NCI-H128 (cell line): ENCODE results near the gene GJB4.
"Not testable (repeated sequence)": the region's sequence is repeated elsewhere in the genome, so short reads cannot be mapped to it uniquely, and the experiment has no call there.

Experiments used
- DNase-seq: peaks from one replicate; lab custom pipeline; 2025; ENCODE audit not compliant: unreplicated experiment; lab: John Stamatoyannopoulos, UW

The GJB4 gene

DNA sequence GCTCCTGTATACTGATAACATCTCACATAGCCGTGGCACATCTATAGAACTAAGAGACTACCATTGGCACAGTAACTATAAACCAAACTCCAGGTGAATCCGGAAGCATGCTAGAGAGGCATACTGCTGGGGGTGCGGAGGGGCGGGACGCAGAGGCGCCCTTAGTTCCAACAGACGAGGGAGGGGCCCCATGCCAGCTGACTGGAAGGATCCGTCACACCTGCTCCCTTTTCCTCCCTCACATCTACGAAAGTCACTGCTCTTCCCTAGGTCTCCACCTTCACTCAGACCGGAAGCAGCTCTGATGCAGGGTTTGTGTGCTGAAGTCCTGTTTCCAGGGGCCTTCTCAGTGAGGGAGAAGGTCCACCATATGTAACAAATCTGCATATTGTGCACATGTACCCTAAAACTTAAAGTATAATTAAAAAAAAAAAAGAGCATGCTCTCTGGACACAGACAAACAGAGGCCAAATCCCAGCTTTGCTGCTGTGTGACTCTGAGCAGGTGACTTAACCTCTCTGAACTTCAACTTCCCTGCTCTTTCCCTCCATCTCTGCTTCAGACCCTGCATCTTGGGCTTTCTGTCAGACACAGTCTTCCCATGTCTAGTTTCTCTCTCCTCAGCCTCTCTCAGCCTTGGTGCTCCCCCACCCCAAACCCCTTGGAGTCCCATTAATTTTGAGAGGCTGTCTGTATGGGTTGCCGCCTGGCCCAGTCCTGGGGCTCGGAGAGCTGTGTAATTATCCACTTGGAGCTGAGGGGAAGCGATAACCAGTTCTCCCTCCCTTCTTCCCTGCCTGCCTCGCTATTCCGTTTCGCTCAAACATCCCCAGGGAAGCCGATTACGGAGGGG, 12.5 kb upstream of the GJB4 start:
- no peak for DNase-seq

DNA sequence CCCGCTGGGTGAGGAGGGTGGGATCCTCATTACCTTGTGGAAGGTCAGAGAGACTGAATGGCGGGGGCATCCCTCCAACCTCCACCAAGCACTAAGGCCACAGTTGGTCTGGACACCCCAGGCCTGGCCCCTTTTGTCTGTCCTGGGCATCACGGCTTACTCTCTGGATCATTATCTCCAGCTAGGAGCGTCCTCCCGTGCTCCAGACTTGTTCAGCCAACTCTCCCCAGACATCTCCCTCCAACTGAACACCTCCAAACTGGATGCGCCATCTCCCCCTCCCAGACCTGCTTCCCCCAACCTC, 11.9 kb upstream of the GJB4 start:
- DNase-seq = no peak

DNA sequence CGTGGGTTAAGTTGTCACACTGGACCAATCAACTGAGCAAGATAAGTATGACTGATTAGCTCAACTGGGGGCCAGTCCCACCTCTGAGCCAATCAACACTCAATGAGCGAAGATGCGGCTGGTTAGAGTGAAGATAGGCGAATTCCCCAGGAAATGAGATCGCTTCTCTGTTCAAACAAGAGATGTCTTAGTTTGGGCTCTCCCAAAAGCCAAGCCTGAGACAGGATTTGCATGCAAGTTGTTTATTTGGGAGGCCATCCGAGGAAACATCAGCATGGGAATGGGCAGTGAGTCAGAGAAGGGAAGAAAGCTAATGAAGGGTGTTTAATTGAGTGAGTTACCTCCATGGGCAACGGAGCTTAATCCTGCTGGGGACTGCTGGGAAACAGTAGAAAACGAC, 9.5 kb upstream of the GJB4 start:
- no peak for DNase-seq

DNA sequence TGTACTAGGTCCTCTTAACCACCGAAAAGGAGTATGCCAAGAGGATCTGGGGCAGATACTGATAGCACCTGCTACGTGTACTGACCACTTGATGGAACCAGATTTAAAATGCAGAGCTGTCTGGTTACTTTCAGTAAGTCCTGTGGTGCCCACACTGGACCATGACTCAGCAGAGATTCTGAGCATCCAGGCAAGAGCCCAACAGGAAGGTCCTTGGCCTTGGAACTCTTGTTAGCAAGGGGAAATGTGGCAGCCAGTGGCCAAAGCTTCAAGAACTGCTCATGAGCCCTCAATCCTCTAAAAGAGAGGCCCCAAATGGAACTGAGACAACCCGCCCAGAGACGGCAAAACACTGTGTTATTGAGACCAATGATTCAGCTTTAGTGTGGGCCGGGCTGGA, 8.9 kb upstream of the GJB4 start:
- no peak for DNase-seq

DNA sequence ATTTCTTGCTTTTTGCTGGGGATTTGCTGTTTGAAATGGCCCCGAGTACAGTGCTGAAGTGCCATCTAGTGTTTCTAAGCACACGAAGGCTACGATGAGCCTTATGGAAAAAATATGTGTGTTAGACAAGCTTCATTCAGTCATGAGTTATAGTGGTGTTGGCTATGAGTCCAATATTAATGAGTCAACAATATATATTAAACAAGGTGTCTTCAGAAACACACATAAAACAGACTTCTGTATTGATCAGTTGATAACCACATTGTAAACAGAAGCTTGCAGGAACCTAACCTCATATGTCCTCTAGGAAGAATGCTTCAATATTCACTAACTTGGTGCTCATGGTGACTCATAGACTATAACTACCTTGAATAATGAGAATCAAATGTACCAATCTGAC, 6.4 kb upstream of the GJB4 start:
- no peak for DNase-seq

DNA sequence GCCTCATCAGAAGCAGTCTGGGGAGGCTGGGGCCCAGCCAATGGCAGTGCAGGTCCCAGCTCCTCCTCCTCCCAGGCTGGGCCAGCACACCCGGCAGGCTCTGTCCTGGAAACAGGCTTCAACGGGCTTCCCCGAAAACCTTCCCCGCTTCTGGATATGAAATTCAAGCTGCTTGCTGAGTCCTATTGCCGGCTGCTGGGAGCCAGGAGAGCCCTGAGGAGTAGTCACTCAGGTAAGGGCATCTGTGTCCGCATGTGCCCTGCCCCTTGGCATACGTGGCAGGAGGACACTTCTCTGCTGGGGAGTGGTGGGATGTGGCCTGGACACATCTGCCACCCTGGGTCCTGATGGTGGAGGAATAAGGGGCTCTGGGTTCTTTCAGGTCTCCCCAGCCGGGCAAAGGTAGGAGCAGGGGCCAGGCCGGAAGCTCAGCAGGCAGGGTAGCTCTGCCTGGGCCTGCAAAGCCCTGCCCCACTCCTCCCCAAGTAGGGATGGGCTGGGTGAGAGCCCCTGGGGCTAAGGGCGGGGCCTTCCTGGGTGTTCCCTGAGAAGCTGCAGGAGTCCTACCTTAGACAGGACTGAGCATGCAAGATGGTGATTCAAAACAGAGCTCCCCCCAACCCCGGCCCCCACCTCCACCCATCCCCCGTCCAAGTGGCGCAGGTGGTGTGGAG, 4.4 kb upstream of the GJB4 start, which contains the start of gene GJB5:
Gene GJB5, plus strand, starts transcription at position 84 of the 674 bp plus-strand sequence. CDS start 2,284 bp downstream, outside the sequence.
- DNase-seq = no peak

DNA sequence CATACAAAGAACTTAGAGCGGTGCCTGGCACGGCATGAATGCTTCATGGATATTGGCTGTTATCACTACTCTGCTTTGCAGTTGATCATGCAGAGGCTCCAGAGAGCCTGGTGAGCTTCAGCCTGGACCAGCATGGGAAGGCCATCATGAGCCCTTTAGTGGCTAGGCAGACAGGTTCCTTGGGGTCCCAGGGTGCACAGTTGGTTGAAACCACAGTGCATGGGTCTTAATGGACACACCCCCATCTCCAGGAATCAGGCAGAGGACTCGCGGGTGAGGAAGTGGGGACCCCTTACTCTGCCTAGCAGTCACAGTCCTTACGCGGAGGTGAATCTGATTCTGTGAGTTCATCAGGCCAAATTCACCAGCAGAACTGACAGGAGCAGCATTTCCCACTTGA, 3.6 kb upstream of the GJB4 start:
- no peak for DNase-seq

DNA sequence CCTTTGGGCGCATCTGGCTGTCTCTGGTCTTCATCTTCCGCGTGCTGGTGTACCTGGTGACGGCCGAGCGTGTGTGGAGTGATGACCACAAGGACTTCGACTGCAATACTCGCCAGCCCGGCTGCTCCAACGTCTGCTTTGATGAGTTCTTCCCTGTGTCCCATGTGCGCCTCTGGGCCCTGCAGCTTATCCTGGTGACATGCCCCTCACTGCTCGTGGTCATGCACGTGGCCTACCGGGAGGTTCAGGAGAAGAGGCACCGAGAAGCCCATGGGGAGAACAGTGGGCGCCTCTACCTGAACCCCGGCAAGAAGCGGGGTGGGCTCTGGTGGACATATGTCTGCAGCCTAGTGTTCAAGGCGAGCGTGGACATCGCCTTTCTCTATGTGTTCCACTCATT, 2.2 kb upstream of the GJB4 start:
- no peak for DNase-seq

DNA sequence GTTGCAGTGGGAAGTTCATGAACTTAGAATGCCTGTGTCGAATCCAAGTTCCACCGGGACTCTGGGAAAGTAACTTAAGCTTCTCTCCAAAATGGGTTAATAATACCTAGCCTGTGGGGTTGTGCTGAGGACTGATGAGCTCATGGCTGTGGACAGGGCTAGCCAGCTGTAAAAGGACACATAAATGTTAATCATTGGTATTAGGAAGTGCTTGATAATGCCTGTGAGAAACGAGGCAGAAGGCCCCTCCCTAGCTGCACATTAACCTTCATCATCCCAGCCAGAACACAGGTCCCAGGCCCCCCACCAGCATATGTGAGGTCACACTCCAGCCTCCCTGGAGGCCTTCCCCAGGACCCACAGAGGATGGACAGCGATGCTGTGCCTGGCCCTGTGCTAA, 789 bp upstream of the GJB4 start:
- DNase-seq = no peak

DNA sequence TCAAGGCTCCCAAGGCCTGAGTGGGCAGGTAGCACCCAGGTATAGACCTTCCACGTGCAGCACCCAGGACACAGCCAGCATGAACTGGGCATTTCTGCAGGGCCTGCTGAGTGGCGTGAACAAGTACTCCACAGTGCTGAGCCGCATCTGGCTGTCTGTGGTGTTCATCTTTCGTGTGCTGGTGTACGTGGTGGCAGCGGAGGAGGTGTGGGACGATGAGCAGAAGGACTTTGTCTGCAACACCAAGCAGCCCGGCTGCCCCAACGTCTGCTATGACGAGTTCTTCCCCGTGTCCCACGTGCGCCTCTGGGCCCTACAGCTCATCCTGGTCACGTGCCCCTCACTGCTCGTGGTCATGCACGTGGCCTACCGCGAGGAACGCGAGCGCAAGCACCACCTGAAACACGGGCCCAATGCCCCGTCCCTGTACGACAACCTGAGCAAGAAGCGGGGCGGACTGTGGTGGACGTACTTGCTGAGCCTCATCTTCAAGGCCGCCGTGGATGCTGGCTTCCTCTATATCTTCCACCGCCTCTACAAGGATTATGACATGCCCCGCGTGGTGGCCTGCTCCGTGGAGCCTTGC, 1.7 kb downstream of the GJB4 start:
- no peak for DNase-seq

DNA sequence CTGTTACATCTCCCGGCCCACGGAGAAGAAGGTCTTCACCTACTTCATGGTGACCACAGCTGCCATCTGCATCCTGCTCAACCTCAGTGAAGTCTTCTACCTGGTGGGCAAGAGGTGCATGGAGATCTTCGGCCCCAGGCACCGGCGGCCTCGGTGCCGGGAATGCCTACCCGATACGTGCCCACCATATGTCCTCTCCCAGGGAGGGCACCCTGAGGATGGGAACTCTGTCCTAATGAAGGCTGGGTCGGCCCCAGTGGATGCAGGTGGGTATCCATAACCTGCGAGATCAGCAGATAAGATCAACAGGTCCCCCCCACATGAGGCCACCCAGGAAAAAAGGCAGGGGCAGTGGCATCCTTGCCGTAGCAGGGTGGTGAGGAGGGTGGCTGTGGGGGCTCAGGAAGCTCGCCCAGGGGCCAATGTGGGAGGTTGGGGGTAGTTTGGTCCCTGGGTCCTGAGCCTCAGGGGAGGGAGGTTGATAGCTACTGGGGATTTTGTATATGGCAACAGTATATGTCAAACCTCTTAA, 2.3 kb downstream of the GJB4 start:
- DNase-seq = no peak

DNA sequence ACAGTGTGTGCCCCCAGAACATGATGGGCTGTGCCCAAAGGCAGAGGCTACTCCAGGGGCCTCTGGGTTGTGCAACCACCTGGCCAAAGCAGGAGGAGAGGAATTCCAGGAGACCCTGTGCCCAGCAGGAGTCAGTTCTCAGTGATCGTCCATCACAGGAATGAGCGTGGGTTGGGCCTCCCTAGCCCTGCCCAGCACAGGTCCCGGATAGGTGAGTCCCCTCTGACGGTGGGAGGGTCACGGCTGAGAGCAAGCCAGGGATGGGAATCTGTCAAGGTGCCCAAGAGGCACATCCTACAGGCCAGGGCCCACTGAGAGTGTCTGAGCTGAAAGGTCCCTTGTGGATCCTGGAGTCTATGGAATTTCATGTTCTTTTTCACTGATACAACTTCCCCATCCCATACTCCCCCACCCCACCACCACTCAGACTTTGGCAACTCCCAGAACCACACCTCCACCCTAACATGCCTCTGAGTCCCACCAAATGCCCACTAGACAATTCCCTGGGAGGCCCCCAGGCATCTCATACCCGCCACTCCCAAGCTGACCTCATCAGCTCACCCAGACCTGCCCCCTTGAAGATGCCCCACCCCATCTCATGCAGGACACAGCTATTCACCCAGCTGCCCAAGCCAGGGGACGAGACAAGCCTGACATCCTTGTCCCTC, 3.1 kb downstream of the GJB4 start:
- no peak for DNase-seq

DNA sequence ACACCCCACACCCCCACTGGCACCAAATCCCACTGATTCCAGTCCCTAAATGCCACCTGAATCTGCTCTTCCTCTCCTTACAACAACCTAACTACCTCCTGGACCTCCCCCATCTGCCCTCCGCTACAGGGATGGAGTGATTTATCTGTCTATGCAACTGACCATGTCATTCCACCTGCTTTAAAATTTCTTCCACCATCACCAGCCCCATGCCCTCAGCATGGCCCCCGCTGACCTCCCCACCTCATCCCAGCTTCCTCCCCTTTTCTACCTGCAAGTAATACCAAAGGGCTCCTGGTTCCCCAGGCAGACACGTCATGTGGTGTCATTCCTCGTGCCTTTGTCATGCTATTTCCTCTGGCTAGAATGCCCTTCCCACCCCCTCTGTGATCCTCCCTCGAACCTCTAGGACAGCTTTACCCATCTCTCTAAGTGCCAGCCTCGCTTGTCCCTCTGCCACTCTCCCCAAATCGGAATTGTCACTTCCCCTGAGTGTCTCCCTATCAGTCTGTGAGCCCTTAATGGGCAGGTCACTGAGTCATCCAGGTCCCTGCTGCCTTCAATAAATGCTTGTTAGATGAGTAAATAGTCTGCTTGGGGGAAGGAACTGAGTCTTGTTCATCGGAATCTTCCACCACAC, 3.7 kb downstream of the GJB4 start:
- DNase-seq = no peak

DNA sequence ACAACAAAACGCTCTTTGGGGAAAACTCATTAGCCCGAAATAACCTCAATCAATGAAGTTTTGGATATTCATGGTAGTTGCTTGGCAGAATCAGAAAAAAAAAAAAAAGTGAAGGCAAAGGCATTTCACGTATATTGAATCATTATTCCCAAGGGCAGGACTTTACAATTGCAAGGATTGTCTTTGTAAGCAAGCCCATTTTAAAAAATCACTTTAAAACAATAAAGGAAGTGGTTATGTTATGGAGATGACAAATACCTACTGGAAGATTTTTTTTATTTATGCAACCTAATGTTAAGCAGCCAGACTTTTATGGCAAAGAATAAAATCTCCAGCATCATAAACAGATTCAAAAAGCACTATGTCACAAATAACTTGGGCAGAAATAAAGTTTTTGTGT, 9.3 kb downstream of the GJB4 start:
- DNase-seq = no peak

DNA sequence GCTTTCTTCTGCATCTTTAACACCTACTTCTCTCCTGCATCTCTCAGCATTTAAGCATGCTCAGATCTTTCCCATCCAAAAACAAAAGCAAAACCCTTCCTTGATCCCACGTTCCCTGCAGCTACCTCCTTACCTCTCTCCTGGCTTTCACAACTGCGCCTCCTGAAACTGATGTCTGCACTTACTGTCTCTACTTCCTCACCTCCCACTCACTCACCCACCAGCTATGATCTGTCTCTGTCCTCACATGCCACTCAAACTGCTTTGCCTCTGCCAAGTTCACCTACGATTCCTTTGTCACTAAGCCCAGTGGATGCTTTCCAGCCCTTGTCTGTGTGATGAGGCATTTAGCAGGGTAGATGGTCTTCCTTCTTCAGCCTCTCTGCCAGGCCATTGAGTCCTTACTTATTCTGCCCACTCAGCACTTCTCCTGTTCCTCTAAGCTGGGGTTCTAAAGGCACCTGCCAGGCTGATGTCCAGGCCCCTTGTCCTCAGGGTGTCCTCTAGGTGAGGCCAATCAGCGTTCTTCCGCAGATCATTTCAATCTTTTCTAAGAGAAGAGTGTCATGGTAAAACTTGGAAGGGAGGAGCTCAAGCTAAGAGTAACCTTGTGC, 11.5 kb downstream of the GJB4 start:
- DNase-seq = no peak

DNA sequence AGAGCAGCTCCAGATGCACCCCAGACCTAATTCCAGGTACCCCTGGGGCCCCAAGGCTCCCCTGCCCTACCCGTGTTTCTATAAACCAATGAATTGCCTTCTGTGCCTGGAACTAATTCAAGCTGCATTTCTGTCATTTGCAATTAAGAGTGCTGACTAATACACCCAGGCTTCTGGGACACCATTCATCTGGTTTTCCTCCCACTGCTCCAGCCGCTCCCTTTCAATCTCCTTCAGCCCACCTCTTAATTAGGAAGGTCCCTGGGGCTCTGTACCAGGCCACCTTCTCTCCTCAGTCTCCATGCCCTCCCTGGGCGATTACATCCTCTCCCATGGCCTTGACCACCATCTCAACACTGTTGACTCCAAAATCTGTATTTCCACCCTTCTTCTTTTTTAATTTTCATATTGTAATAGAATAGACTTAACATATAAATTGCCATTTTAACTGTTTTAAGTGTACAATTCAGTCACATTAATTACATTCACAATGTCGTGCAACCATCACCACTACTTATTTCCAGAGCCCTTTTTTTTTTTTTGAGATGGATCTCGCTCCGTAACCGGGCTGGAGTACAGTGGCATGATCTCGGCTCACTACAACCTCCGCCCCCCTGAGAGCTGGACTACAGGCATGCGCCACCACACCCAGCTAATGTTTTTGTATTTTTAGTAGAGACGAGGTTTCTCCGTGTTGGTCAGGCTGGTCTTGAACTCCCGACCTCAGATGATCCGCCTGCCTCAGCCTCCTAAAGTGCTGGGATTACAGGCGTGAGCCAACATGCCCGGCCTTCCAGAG, 12.2 kb downstream of the GJB4 start:
- no peak for DNase-seq

DNA sequence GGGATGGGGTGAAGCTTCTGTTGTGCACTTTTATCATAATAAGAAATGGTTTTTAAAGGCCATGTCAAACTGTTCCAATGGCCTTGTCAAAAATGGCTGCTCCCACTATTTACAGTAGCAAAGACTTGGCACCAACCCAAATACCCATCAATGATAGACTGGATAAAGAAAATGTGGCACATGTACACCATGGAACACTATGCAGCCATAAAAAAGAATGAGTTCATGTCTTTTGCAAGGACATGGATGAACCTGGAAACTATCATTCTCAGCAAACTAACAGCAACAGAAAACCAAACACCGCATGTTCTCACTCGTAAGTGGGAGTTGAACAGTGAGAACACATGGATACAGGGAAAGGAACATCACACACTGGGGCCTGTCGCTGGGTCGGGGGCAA, 13.6 kb downstream of the GJB4 start:
- DNase-seq = not testable (repeated sequence)

DNA sequence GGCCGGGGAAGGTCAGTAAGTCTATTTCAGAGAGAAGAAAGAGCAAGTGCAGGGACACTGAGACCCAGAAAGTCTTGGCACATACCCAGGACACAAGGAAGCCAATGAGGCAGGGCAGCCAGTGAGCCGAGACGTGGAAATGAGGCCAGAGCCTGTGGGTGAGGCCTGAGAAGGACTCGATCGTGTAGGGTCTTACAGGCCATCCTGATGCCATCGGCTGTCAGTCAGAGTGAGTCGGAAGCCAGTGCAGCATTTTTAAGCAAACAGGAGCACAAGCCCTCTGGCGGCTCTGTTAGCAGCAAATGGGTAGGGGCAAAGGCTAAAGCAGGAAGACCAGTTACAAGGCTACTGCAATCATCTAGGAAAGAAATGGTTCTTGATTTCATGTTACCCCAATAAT, 15.4 kb downstream of the GJB4 start:
- no peak for DNase-seq

DNA sequence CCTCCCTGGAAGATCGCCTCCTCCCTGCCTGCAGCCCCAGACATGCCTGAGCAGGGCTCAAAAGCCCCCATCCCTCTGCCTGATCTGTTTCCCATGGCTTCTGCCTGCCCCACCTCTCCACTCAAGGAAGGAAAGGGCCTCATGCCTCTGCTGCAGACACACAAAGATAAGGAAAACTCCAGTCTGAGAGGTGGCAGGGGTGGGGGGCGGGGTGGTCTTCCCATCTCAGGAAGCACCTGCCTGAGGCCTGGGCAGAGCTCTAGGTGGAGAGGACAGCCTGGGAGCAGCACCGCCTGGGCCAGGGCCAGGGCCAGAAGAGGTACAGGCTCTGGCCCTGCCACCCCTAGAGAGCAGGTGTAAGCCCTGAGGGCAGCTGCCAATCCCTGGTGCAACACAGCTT, 17.4 kb downstream of the GJB4 start:
- no peak for DNase-seq
